Measurements from ENCODE around the gene ZNF197. TPM values are rescaled to one million over a fixed set of nuclear protein-coding genes. Genes with fewer than 3 reads are reported as not detected.

ZNF197 gene
- total and polyA plus RNA-seq, 2 of the 8 experiments (the other 6 are each of a cell fraction or from before 2014, with no cell fraction given): 3.9 to 16.8 TPM

- POLR2A ChIA-PET (ENCODE audit: partially characterized antibody): interaction anchor here (0.6 to 0.8 kb wide), 3 partner anchors 8 to 22 kb away, joined by 4 to 5 read pairs (median 5); partner anchors contain the start of gene ZKSCAN7
- peaks cover 0 to 22% (median 3%) of the 10 kb centered on the region in 4 experiments; a peak in 4 of 8 replicates for H3K36me3 ChIP-seq (ENCODE audit: control insufficient read depth in 2 of 4, insufficient read depth in 4 of 4, low read length in 3 of 4)
- DNase-seq (ENCODE audit: low read depth in 1 of 2, low spot score in 2 of 2): no peak
- no peak overlapping the region for H2AFZ ChIP-seq (ENCODE audit: low read length)
- no peak overlapping the region for H2BK5ac ChIP-seq (ENCODE audit: low read depth, low read length)
- no peak overlapping the region for H2AK5ac ChIP-seq (ENCODE audit: low read depth, low read length)
- H2BK12ac ChIP-seq (ENCODE audit: low read depth, low read length): no peak overlapping the region
- no peaks in the 10 kb centered on the region; a peak in 1 of 4 replicates for H3K9me3 ChIP-seq (ENCODE audit: insufficient read depth in 2 of 2, low read depth in 1 of 2, low read length in 1 of 2)
- H3K27ac ChIP-seq (ENCODE audit: low read depth, low read length): no peak overlapping the region
- H3K4me2 ChIP-seq (ENCODE audit: insufficient read depth in 1 of 2, low read depth in 2 of 2, low read length in 2 of 2): no peak overlapping the region
- no peak overlapping the region for H3K4ac ChIP-seq (replicated peaks; ENCODE audit: insufficient read length, low read depth, low read length)
- no peaks in the 10 kb centered on the region for H3K79me2 ChIP-seq (ENCODE audit: control insufficient read depth in 1 of 2, insufficient read depth in 2 of 2, low read length in 2 of 2)
- no peak overlapping the region for H3K14ac ChIP-seq (ENCODE audit: insufficient read length)
- CTCF ChIA-PET (ENCODE audit: partially characterized antibody): interaction anchor here (0.6 to 0.7 kb wide), 3 partner anchors 271 to 793 kb away, joined by 3 to 4 read pairs (median 4); no protein-coding TSS in a partner anchor
- H3K9ac ChIP-seq (replicated peaks in 1 of 4; ENCODE audit: extremely low read depth in 1 of 4, low read depth in 3 of 4, low read length in 3 of 4): no peak overlapping the region
- H3K56ac ChIP-seq (replicated peaks; ENCODE audit: insufficient read length, low read depth, low read length): no peak overlapping the region
- no peak overlapping the region for H2BK15ac ChIP-seq (ENCODE audit: low read length)
- no peak overlapping the region for H4K8ac ChIP-seq (ENCODE audit: extremely low read depth, insufficient read depth, low read length)
- H4K20me1 ChIP-seq (replicated peaks in 1 of 2; ENCODE audit: control insufficient read depth in 1 of 2, insufficient read depth in 2 of 2, low read length in 2 of 2): no peaks in the 10 kb centered on the region
- no peak overlapping the region for H2BK120ac ChIP-seq (replicated peaks; ENCODE audit: low read depth, low read length)
- no peak overlapping the region for H3K4me3 ChIP-seq (ENCODE audit: extremely low read depth in 1 of 4, insufficient read depth in 2 of 4, low read depth in 3 of 4, low read length in 4 of 4)
- no peaks in the 10 kb centered on the region for H3K27me3 ChIP-seq (replicated peaks in 1 of 4; ENCODE audit: control insufficient read depth in 3 of 4, extremely low read depth in 1 of 4, insufficient read depth in 3 of 4, low read length in 3 of 4)
- no peak overlapping the region for H3K18ac ChIP-seq (ENCODE audit: extremely low read depth, low read length)
- no peak overlapping the region for H4K5ac ChIP-seq (ENCODE audit: insufficient read length, low read depth, low read length)
- no peak overlapping the region for H3K23ac ChIP-seq (ENCODE audit: insufficient read length)
- no peak for FAIRE-seq
- H3K23me2 ChIP-seq (ENCODE audit: low read depth, low read length): no peaks in the 10 kb centered on the region; the same call in 1 of the 2 replicates
- H3K4me1 ChIP-seq (replicated peaks in 1 of 4; ENCODE audit: control insufficient read depth in 3 of 4, insufficient read depth in 4 of 4, low read length in 3 of 4): no peaks in the 10 kb centered on the region
- H4K91ac ChIP-seq (replicated peaks; ENCODE audit: insufficient read length, low read length): no peak overlapping the region
- no peak overlapping the region for H2BK20ac ChIP-seq (ENCODE audit: low read length)
- H3K79me1 ChIP-seq (ENCODE audit: low read depth, low read length): no peaks in the 10 kb centered on the region
- TF ChIP-seq KDM1A (IDR thresholded peaks at IDR 0.05; ENCODE audit: borderline replicate concordance, low read length): no peak
- TF ChIP-seq ZNF274 (IDR thresholded peaks at IDR 0.05; ENCODE audit: borderline replicate concordance, extremely low read depth, low read length): no peak
- no peak for TF ChIP-seq TAF1 (IDR thresholded peaks at IDR 0.05; ENCODE audit: low read depth, low read length)
- no peak for TF ChIP-seq TAF7 (optimal IDR thresholded peaks at IDR 0.05; ENCODE audit: borderline replicate concordance, low read depth, low read length)
- TF ChIP-seq TBP (IDR thresholded peaks at IDR 0.05; ENCODE audit: low read depth, low read length): no peak
- TF ChIP-seq ASH2L (IDR thresholded peaks at IDR 0.05; ENCODE audit: low read length): no peak
- TF ChIP-seq CEBPB (IDR thresholded peaks at IDR 0.05; ENCODE audit: low read depth, low read length): no peak
- no peak for TF ChIP-seq SP1 (IDR thresholded peaks at IDR 0.05; ENCODE audit: low read depth, low read length)
- no peak for TF ChIP-seq SIX5 (IDR thresholded peaks at IDR 0.05; ENCODE audit: low read depth, low read length)
- no peak for TF ChIP-seq RXRA (IDR thresholded peaks at IDR 0.05; ENCODE audit: insufficient read depth, low read depth, low read length)
- no peak for TF ChIP-seq CTBP2 (IDR thresholded peaks at IDR 0.05; ENCODE audit: borderline replicate concordance, insufficient read depth, insufficient read length, low read length)
- no peak for TF ChIP-seq SP4 (IDR thresholded peaks at IDR 0.05; ENCODE audit: low read length)
- TF ChIP-seq HDAC2 (IDR thresholded peaks at IDR 0.05; ENCODE audit: borderline replicate concordance in 1 of 2, low read depth in 2 of 2, low read length in 2 of 2): no peak
- no peak for TF ChIP-seq JUND (IDR thresholded peaks at IDR 0.05; ENCODE audit: low read length)
- no peak for TF ChIP-seq EGR1 (IDR thresholded peaks at IDR 0.05; ENCODE audit: borderline replicate concordance, low read depth, low read length)
- no peak for TF ChIP-seq SAP30 (IDR thresholded peaks at IDR 0.05; ENCODE audit: insufficient read depth, insufficient replicate concordance, low read length)
Observed at GRCh38 chr3:44576613-44577012, 48.2 kb upstream of the ZNF197 start.
